ENCODE measurements around the gene SAMD1.

DNA sequence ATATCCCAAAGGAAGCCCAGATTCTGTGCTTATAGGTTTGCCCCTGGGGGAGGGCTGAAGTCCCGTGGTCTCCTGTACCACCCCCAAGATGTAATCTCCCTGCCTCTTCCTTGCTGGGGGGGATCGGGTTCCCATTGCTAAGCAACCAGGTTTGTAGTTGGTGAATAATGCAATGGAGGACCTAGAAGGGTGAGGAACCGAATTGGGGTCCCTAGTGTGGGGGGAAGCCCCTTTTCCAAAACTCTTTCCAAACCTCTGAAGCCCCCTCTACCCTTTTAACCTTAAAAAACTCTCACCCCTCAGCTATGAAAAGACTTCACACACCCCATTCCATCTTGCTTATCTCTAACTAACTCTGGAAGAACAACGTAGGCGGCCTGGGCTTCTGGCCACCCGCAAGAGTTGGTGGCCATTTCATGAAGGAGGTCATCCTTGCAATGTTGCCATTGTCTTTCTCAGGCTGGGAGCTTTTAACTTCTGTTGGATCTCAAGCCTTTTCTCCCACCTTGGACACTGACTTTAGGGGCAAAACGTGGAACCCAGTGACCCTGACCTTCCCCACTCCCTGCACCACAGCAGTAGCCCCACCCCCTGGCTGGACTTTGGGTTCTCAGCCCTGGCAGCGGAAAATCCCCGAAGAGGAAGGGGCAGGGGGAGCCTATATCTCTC is 29.3 kb downstream of the SAMD1 start:
- TF ChIP-seq CTCF (IDR thresholded peaks at IDR 0.05) = no peak
- no peak for TF ChIP-seq POLR2A (IDR thresholded peaks at IDR 0.05)
